Measurements from ENCODE around the gene HGF.

HGF gene

DNA sequence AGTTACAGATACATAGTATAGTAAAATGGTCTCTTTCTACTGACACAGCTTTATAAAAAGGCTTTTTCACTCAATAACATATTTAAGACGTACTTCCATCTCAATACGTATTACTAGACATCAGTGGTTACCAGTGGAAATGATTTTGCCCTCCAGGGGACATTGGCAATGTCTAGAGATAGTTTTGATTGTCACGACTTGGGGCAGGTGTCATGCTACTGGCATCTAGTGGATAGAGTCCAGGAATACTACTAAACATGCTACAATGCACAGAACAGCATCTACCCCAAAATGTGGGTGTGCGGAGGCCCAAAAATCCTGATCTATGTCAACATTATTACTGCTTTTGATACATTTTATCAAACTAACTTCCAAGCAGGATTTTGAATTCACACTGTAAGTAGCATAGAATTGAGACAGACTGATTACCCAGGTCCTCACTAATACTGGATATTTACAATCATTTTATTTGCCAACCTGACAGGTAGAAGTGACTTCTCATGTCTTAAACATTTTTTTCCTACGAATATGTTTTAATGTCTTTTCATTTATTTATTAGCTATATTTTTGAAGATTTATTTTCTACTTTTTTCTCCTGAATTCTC, 53.8 kb downstream of the HGF start:
- no peak for DNase-seq

DNA sequence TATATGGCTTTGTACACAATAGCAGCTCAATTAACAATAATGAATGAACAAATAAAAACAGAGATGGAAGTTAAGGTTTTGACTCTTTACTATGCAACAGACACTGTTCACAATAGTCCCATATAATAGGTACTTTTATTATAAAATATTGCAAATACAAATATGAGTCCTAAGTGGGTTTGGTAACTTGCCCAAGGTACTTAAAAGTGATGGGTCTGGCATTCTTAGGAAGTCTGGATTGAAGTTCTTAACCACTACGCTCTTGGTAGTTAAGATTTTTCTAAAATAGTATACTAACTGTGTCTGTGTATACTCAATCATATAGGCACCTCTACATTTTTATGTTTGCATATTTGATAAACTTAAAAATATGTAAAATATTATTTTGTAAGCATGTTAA, 55.5 kb downstream of the HGF start:
- DNase-seq: no peak

- DNase-seq: no peak
These were observed 59.1 kb downstream of the HGF start for GRCh38 chr7:81710751-81711150.

GRCh38 chr7:81709836-81710235, 60.0 kb downstream of the HGF start:
- no peak for DNase-seq

DNA sequence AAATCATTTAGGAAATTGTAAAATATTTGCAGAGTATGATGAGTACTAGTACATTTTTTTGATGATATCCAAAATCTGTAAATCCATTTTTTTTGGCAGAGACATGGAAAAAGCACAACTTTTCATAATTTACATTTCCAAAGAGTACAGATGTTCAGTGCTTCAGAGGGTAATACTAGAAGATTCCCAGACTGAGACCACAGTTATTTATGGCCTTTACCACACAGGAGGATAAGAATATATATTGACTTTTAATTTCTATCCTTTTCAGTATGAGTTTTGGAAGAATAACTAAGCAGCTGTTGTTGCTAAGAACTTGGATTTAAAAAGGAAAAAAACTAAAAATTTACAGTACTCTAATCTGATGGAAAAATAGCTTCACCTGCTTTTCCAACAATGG, 61.9 kb downstream of the HGF start:
- DNase-seq: no peak

DNA sequence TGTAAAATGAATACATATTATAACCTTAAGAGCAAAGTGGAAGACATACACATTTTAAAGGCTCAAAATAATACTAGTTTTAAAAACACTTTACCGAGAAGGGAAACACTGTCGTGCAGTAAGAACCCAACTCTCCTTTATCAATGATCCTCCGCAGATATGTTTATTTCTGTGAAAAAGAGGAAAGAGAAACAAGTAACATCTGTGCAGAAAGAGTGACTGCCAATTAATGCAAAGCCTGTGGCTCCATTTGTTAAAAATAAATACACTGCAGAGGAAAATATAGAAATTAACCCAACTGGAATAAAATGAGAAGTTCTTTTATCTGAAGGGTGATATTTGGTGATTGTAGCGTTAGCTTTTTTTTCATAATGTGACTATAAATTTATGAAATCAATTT, 62.7 kb downstream of the HGF start:
- DNase-seq: no peak

DNA sequence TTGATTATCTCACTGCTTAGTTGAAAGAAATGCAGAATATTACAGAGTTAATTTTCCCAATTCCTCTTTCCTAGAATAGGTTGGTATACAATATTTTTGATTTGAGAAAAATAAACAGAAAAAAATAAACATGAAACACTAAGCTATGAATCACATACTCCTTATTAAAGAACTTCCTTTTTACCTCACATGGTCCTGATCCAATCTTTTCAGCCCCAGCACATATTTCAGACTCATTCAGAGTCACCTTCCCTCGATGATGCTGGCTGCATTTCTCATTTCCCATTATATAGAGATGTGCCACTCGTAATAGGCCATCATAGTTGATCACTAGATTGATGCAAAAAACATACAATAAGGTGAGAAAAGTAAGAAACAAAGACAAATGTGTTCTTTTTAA, 64.6 kb downstream of the HGF start:
- DNase-seq: no peak

DNA sequence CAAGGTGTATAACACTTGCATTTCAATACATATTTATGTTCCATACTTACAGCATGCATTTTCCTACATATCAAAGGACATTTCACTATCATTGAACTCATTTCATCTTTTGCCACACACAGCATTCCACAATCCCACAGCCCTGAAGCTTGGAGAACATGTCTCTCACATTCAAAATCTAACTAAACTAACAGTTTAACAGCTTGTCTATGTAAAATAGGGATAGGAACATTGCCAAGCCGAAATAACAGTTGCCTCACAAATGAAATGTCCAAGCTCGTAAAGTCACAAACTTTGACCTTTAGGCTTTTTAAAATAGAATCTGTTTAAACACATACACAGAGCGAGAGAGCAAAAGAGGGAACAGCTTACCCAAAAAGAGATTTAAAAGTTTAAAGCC, 65.3 kb downstream of the HGF start:
- DNase-seq: no peak

DNA sequence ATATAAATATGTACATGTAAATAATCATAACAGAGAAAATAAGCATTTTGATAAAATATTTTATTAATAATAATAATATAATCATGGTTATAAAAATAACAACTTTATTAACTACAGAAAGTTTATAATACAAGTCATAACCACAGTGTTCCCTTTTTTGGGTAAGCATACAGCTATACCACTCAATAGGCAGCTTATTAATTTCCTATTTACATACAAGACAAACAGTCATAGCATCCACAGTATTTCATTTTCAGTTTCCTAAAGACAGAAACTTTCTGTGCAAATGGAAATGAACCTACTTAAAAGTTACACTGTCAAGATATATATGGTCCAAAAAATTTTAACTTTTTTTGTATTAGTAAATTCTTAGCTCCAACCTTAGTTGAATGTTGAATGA, 70.9 kb downstream of the HGF start:
- DNase-seq: no peak

DNA sequence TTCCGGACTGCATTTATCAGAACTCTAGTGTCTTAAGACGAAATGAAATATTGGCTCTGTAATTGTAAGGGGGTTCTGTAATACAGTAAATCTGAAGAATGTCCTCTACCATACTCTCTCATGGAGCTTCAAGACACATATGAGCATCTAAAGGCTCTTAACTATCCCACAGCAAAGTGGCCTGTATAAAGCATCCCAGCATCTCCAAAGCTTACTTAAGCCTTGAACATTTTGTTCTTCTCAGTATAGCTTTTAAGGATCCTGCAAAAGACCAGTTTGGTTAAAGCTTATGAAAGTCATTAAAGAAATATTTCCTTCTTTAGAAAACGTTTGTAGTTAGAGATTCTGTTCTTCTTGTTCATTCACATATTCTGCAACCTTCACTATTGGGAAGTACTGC, 75.1 kb downstream of the HGF start:
- no peak for DNase-seq

DNA sequence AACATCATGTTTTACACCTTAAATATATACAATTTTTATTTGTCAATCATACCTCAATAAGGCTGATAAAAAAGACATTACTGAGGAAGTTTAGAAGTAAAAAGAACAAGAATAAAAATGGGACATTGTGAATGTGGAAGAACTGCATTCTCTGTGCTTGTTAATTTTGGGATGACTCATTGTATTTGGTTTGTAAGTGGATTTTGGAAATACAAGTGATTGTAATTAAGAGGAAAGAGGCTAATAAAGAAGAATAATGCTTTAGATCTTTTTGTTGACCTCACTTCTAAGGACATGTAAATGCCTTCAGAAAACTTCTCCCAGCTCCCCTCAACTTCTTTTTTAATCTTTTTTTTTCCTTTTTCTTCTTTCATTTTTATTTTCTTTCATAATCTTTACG, 76.0 kb downstream of the HGF start:
- no peak for DNase-seq

- no peak for DNase-seq
These were observed 76.8 kb downstream of the HGF start for GRCh38 chr7:81693080-81693479.

GRCh38 chr7:81692146-81692905, 77.5 kb downstream of the HGF start:
- no peak for DNase-seq

- no peak for DNase-seq
These were observed 78.5 kb downstream of the HGF start for GRCh38 chr7:81691199-81691821.

- no peak for DNase-seq
These were observed 79.2 kb downstream of the HGF start for GRCh38 chr7:81690688-81691087.

GRCh38 chr7:81690251-81690650, 79.6 kb downstream of the HGF start:
- DNase-seq: no peak

DNA sequence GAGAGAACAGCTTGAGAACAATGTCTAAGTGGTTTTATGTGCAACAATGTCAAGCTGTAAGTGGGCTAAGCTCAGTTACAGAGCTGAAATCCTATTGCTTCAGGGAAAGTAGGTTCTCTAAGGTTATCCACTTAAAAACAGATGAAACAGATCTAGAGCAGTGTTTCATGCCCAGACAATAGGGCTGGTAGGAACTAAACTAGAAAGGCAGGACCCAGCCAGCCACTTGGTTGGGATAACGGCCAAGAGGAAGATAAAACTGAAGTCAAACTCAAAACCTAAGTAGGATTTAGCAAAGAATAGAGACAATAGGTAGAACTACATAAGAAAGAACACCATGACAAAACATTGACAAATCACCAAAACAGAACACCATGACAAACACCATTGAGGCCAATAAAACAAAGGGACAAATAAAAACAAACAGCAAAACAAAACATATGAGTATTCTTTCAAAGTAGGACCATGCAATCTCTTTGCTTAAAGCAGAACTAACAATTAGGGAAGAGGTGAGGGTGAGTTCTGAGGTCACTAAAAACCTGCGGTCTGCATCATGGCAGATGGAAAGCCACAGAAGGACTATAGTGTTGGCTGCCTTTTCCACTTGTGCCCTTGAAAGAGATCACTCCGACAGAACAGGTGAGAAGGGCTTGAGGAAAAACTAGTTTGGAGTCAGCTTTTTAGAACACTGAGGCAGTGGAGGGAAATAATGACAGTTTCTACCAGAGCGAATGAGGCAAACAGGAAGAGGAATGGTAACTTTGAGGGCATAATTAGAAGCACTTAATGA, 81.0 kb downstream of the HGF start:
- no peak for DNase-seq

DNA sequence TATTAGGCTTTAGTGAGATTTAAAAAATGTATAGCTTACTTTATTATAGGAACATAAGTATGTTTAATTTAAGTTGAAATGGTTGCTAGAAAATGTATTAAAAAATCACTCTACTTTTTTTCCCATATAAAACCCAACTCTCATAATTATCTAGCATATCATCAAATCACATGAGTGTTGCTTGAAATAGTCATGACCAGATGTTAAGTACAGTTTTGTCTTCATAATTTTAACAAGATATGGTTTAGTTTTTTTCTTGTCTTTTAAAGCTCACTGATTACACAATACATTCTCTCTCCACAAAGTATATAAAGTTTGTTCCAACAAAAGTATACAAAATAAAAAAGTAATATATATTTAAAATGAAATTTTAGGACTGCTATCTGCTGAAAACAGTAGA, 82.8 kb downstream of the HGF start:
- DNase-seq: no peak

GRCh38 chr7:81685270-81685868, 84.5 kb downstream of the HGF start:
- DNase-seq: no peak

DNA sequence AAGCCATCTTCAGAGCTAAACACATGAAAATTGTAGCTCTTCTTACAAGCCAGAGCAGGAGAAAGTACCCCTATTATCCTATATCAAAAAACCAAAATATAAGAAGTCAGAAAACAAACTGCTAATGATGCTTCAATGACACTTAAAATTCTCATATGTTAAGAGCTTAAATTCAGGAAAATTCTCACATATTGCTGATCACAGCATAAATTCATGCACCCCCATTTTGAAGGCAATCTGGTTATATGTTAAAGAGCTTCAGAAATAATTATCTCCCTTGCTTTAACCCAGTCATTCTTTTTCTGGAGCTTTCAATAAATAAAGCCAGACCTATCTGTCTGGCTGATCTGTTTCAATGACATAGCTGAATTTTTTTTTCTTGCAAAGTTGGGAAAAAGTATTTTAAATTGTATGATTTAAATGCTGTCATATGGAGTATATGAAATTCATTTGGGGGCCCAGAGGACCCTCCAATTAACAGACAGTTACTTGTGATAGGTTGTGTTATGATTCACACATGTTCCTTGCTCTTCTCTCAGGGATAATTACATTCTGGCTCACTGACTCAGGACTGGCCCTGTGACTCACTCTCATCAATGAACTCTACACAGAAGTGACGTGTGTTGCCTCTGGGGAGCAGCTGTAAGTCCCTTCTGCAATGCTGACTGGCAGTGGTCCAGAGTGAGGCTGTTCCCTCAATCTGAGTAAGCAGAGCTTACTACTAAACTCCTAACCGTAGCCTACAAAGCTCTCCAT, 85.2 kb downstream of the HGF start:
- DNase-seq: no peak

DNA sequence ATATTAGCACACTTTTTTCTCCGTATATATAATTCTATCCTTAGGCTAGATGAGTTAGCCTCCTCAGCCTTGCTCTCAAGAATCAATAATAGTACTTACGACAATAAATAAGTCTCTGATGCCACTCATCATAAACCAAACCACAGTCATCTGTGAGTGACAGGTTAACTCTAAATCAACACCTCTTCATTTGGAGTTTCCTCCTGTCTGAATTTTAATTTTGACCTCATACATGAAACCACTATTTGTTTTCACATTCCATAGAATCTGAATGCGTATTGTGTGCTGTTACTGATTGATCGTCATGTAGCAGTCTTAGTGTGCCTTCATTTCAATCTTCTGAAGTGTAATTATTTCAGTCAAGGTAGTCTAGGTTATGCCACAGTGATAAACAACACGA, 85.8 kb downstream of the HGF start:
- no peak for DNase-seq

- no peak for DNase-seq
These were observed 87.0 kb downstream of the HGF start for GRCh38 chr7:81682873-81683272.

- DNase-seq: no peak
These were observed 89.7 kb downstream of the HGF start for GRCh38 chr7:81680120-81680519.

All from CD4-positive, alpha-beta T cell treated with Interleukin-10 for 1 hour (primary cell).